HCEC 1CT (cell line): Measurements from ENCODE around the gene RANBP17.
"Not testable (repeated sequence)": the region's sequence is repeated elsewhere in the genome, so short reads cannot be mapped to it uniquely, and the experiment has no call there.

Experiments used
- DNase-seq: peaks from one replicate; pipeline ENCODE4 v3.0.0-alpha.2; 2017

Gene RANBP17

DNA sequence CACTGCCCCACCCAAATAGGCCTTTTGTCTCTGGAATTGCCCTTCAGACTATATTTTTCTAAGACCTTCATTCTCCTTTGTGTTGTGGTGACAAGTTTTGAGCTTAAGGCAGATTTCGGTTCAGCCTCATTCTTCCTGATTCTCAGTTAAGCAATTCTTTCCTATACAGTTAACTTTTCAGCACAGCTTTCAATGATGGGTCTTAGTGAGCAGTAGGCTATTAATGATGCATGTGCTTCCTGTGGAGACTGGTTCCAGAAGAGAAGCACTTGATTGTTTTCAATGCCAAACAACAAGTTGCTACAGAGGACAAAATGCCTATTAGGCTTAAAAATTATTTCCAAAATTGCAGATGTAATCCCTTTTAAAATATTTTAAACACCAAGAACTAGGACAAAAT lies 399.5 kb downstream of the RANBP17 start:
- DNase-seq, result no peak

DNA sequence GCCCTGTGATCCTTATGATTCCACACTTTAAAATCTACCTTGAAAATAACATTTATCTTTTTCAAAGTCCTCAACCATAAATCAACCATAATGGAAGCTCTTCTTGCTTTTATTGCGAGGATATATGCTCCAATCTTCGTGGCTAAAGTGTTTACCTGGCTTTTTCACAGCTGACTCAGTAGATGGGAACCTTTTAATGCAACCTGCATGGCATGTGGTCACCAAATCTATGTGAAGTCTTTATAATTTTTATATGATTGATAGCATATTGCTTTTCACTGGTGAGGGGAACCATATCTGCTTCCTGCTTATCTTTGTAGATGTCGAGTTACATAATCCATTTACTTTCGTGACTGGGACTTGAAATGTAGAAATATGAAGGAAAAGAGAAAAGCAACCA lies 400.1 kb downstream of the RANBP17 start:
- no peak for DNase-seq

DNA sequence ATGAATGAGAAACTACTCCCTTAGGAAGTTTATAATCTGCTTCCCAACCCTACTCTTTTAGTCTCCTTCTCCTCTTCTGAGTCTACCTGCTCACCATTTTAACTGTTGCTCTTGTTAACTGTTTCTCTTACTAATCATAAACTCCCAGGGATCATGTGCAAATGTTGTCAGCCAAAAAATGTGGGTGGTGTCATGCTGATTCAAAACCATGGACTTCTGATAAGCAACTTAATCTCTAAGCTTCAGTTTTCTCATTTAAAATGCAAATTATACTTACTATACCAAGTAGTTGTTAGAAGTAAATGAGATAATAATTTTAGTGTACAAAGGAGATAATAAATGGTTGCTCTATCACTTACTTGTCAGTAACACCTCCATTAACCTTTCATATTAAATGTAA lies 401.4 kb downstream of the RANBP17 start:
- no peak for DNase-seq

DNA sequence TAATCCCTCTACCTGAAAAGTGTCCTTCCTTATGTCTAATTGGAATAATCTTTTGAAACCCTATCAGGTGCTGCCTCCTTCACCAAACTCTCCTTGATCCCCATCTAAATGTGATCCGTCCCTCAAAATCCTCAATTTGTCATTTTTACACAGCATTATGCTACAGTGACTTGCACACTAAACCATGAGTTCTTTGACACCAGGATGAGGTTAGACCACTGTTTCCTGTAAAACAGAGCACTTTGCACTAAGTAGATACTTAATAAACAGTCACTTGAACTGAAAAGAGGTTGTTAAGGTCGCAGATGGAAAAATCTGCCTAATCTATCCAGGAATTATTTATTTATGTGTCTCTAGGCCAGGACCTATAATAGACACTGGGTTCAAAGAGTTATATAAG lies 403.0 kb downstream of the RANBP17 start:
- no peak for DNase-seq

DNA sequence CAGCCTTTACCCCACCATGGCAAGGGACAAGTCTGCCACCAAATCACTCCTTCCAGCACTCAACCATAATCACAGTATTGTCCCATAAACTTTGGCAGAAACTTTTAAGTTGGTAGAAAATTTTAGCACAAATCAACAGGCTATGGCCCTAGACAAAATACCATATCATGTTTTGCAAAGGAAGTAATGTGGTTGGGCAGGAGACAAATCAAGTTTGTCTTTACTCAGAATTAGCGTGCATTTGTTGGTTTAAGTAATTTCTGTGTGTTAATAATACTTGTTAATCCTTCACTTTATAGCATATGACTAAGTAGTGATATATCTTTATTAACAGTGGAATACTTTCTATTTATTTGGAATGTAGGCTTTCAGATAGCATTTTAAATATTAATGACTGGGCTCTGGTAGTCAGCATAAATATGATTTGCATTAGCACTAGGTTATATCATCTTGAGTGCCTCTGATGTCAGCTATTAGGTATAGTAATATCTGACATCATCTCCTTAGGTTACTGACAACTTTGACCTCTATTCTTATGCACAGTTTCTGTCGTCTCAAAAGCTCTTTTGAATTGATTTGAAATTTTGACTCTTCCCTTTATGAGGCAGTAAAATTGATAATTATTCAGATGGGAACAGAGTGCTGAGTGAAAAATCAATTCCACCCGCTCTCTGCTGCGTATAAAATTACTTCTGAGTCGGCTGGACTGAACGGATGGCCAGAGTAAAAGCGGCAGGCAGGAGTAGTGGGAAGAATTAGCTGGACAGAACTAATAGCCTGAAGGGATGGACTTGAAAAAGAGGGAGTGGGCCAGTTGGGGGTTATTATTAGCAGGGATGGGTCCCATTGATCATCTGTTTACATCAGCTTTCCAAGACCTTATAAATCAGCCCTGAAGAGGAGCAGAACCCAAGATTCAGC lies 407.1 kb downstream of the RANBP17 start:
- no peak for DNase-seq

DNA sequence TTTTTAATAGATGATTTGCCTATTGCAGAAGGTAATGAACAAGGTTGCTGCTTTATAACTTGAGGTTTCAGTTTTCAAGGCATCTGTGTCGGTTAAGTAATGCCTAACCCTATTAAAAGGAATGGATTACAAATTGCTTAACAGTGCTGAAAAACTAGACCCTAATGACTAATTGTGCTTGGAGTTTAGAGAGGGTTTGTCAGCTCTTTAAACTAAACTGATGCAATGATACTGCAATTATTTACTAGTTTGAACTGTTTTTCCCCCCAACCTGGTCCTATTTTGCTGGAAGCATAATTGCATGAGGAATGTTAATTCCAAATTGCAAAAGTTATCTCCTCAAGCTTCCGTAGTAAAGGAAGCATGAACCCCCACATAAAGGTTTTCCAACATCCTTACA lies 407.9 kb downstream of the RANBP17 start:
- DNase-seq, result no peak

DNA sequence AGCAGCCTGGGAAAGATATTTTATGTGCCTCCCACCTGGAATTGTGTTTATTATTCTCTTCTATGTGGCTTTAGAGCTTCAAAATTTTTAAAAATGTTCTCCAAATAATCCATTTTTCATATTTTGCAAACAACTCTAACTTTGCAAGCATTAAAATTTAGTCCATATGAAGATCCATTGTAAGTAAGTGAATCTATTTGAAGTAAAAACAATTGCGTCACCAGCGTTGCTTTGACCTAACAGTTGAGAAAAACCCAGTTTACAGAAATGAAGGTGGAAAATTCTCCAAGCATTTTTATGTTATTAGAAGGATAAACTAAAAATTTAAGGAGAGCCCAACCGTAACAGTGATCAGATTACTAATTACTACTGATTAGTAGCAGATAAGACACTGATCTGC lies 408.3 kb downstream of the RANBP17 start:
- DNase-seq, result no peak

DNA sequence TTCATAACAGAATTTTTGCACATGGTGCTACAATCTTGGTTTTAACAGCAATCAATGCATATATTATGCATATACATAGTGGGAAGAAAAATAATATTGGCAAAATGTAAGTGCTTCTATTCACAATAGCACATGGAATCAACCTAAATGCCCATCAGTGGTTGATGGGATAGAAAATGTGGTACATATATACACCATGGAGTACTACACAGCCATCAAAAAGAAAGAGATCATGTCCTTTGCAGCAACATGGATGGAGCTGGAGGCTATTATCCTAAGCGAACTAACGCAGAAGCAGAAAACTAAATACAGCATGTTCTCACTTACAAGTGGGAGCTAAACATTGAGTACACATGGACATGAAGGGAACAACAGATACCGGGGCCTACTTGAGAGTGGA lies 410.0 kb downstream of the RANBP17 start:
- no peak for DNase-seq

DNA sequence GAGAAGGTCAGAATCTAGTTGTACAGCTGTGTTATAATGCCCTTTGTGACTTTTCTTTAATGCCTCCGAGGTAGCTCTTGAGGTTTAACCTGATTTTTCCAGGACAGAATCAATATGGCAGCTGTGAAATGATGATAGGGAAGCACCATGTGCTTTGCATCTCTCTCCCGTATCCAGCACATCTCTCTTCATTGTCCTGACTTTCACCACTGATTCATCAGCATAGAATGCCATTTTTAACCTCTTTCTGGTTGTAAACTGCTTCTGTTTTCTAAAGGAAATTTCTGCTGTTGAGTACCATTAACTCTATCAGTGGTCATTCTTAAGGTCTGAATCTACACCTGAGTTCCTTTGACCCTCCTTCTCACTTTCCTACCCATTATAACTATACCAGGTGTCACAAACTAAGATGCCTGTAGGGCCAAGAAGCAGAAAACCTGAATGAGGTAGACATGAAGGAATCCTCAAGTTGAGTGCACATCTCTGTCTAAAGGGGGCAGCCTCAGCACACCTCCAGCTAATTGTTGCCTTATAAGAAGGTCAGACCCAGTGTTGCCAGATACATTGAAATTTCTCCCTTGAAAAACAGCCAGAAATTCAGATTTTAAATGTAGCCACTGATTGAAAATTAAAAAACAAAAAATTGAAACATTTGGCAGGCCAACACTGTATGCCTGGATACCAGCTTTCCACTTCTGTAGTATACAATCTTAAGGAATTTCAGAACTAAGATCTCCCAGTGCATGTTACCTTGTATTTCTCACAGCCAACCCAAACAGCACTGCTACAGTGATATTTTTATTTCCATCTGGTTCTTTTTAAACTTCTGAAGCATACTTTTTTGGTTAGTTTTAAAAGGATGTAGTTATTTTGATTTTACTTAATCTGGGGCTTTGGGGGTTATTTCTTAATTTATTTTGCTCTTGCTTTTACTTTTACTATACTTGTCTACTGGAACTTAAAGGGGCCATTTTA lies 411.5 kb downstream of the RANBP17 start:
- no peak for DNase-seq

DNA sequence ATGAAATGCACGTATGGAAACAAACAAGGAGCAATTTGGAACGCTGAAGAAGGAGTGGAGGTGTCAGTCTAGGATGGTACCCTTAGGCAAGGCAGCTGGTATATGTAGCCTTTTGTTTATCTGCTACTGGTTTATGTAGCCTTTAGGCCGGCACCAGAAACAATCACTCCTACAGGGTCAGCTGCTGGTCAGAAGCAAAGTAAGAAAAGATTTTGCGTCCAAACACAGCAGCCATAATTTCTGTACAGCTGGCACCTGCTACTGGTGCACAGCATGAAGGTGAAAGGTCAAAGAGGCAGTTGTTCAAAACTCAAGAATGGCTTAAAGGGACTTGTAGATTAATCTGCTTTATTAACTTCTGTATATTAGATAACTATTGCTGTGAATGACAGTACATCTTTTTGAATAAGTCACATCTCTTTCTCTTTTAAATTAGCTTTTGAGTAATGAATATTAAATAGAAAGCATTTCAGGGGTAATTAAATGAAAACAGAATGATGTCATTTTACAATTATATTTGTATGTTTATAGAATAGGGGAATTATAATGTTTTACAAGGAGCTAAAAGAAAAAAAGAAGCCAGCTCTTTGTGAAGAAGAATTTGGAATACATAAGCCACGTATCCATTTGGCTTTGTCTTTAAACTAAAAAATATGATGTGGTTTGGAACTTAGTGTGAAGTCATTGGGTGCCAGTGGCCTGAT lies 414.2 kb downstream of the RANBP17 start:
- no peak for DNase-seq

DNA sequence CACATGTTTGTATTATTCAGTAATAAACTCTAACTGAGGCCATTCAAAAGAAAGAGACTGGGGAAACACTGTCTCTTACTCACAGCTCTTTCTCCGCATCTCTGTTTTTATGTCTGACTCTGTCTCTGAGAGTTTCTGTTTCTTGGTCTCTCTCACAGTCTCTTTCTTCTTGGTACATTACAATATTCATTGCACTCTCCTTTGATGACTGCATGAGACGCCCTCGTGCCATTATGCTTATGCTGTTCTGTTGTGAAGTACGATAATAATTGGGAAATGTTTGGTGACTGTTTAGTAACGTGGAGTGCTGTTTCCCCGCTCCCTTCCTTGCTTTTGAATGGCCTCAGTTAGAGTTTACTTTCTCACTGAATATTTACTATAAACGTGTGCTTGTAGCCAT lies 421.9 kb downstream of the RANBP17 start:
- DNase-seq, result no peak

DNA sequence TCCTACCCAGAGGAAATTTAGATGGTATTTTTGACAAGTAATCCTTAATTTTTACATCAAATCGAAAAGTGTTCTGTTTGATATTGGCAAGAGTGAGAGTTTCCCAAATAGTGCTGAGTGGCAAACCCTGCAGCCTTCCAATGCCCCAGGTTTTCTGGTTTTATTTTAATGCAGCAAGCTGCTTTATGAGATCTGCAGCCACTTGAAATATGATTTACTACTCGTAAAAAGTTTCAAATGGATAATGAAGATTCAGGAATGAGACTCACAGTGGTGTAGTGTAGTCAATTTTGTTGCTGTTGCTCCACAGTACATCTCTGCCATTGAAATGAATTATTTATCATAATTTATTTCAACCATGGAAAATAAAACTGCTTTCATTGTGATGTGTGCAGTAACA lies 423.6 kb downstream of the RANBP17 start:
- DNase-seq, result no peak

DNA sequence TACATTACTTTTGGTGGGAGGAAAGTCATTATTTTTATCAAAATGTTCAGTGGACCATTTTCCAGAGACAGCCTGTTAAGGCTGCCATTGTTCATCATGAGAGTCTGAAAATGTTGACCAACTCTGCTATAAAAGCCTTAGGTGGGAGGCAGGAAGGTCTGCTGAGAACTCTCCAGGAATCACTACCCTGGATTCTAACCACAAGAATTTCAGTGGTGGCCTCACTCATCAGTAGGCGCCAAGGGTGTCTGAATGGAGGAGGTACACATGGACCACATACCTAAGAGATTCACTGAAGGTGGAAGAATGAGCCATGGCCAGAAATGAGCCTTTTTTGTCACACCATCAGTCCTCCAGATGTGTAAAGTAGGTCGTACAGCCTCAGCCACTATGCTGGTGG lies 426.2 kb downstream of the RANBP17 start:
- no peak for DNase-seq

DNA sequence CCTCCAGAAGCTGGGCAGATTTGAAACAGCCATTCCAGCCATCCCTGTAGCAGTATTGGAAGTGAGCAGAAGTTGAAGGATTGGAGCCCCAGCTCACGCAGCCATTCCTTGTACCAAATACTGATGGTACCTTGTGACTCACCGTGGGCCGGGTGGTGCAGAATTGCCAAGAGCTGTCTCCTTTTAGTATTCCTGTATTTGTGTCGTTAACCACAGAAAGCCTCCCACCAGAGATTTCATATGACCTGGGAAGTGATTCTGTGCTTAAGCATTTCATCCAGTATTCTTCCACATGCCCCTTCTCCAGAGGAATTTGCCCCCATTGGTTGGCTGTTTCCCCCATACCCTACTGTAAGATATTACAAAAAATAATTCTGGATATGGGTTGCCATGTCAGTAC lies 429.6 kb downstream of the RANBP17 start:
- DNase-seq, result no peak

DNA sequence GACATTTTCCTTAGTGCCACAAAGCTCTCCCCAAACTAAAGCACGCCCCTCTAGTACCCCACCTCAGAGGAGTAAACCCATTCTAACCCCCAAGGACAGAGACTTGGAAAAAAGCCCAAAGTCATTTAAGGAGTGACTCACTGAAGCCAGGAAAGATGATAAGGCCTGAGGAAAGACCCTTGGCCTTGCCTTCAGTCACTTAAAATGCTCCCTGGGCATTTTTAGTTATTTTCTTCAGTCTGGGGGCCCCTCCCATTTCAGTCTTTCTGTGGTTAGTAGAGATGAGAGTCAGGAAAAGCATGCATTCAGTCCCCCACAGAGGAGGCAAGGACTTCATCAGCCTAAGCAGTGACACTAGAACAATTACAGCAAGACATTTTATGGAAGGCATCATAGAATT lies 433.5 kb downstream of the RANBP17 start:
- DNase-seq, result no peak

DNA sequence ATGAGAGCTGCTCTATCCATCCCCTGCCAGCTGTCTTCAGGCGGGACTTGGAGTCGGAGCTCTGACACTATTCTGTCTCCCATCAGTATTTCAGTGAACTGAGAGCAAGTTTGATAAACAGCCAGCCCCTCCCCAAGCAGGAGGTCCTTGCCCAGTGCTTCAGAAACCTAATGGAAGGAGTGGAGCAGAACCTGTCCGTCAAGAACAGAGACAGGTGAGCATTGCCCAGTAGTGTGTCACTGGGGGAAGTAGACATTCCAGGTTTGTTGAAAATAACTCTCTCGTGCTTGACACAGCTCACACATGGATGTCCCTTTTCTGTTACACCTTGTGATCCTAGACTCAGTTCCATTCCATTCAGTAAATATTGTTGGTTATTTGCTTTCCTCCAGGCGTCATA lies 434.0 kb downstream of the RANBP17 start:
- DNase-seq, result no peak

DNA sequence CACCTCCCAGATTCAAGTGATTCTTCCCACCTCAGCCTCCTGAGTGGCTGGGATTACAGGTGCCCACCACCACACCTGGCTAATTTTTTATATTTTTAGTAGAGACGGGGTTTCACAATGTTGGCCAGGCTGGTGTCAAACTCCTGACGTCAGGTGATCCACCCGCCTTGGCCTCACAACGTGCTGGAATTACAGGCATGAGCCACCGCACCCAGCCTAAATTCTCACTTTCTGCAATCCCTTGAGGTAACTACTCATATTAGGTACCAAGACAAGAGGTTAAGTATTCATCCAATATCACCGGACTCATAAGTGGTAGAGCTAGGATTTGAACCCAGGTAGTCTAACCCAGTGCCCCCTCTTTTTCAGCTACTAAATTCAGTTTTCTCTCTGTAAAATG lies 436.1 kb downstream of the RANBP17 start:
- not testable (repeated sequence) for DNase-seq

DNA sequence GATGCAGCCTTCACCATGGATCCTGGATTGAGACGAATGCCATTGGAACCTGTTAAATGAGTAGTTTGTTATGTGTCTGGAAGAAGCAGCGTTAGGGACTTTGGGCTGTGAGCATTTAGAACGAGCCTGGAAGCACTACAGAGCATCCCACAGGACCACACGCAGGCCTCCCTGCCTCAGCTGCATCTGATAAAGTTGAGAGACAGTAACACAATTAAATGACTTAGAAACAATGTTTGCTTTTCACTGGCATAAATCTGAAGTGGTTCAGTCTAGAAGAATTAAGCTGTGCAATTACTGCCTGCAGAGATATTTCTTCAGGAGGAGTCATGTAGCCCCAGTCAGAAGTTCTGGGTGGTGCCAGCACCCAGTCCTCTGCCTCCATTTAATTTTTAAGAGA lies 437.4 kb downstream of the RANBP17 start:
- no peak for DNase-seq

DNA sequence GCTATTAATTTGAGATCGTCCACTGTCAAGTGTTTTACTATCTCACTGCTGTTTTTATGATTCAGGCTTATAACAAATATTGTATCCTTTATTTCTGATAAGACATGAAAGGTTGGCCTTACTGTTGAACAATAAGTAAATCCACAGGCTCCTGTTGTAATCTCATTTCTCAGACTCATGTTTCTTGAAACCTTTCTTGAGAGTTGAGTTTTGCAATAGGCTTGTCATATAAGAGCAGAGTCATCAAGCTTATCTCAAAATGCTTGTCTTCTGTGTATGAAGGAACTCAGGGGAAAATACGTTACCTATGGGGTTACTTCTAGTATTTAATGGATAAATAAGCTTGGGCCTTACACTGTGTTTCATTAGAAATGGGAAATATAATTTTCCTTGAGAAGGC lies 438.0 kb downstream of the RANBP17 start:
- no peak for DNase-seq

DNA sequence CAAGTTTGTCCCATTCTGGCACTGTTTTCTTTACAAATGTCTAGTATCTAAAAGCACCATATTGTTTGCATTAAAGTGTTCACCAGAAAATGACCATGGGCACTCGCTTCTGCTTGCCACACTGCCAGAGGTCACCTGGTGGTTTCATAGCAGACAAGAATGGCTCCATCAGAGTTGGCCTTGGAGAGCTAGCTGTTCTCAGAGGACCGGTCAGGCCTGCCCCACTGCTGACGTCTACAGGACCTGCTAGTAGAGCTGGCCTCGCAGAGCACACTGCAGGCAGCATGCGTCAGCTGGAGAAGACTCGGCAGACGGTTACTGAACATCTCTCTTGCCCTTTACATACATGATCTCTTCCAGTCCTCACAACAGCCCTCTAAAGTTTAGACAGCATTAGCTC lies 438.5 kb downstream of the RANBP17 start:
- no peak for DNase-seq

DNA sequence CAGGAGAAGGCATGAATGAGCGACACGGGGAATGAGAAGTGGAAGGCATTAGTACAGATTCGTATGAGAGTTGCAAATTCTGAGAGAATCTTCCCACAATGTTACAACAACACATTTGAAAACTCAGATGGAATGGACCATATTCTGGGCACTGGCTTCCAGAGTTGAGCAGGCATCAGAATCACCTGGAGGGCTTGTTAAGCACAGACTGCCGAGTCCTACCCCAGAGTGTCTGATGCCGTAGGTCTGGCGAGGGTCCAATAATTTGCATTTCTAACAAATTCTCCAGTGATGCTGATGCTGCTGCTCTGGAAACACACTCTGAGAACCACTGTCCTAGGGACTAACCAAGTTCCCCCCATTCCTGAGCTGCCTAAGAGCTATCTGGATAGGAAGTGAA lies 444.3 kb downstream of the RANBP17 start:
- no peak for DNase-seq

DNA sequence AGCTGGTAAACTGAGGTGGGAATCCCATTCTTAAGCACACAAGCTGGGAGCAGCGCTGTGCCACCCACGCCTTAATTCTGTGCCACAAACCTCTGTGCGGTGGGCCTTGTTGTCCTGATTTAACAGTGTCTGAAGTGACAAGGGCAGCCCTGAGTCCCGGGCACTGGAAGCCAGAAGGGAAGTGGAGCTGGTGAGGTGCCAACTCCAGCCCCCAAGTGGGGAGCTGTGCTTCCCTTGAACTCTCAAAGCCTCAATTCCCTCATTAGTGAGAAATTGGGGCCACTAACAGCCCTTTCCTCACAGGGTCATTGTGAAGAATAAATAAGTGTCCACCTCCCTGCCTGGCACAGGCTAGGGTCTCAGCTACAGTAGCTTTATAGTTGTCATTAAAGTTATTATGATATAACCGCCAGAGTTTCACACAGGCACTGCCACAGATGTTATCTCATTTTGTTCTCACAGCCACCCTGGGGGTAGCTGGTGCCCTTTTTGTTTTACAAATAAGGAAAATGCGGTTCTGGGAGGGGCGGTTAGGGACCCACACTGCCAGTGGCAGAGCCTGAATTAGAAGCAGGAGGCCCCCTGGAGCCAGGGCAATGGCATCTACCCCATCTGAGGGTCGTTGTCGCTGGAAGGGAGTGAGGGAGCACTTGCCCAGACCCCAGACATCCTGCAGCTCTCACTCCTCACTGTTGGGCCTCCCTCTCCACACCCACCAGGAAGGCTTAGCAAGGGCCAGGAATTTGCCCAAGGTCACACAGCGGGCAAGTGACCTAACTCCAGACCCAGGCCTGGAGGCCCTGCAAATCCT lies 445.2 kb downstream of the RANBP17 start:
- no peak for DNase-seq
